Fibroblast of the aortic adventitia (primary cell): ENCODE results near the gene SLC6A3. TPM values are rescaled to one million over a fixed set of nuclear protein-coding genes. Genes with fewer than 3 reads are reported as not detected.

Source experiments
- DNase-seq: peaks from one replicate; pipeline ENCODE4 v3.0.0-alpha.2; 2010; ENCODE audit warnings: low read depth
- H3K4me3 ChIP-seq: 2 replicates; pipeline ENCODE4 v1.5.1; 2011; ENCODE audit warnings: low read depth, mild to moderate bottlenecking, control low read depth, low read length, moderate library complexity
- total RNA-seq: library from RNA; depleted of rRNA; stranded (reverse); fragments of >200 nt; gene quantifications from 2 replicates; pipeline ENCODE4 v1.2.3, GENCODE V29; 2012; ENCODE audit warnings: low replicate concordance
- TF ChIP-seq, protein P1 (sequence below): IDR thresholded peaks from 2 replicates; pipeline ENCODE4 v1.5.1; 2011; ENCODE audit warnings: mild to moderate bottlenecking, low read length, control low read depth, inconsistent platforms; ENCODE audit not compliant: insufficient read depth

SLC6A3 gene
- total RNA-seq, 1 donor: not detected

- TF ChIP-seq, protein P1, sequence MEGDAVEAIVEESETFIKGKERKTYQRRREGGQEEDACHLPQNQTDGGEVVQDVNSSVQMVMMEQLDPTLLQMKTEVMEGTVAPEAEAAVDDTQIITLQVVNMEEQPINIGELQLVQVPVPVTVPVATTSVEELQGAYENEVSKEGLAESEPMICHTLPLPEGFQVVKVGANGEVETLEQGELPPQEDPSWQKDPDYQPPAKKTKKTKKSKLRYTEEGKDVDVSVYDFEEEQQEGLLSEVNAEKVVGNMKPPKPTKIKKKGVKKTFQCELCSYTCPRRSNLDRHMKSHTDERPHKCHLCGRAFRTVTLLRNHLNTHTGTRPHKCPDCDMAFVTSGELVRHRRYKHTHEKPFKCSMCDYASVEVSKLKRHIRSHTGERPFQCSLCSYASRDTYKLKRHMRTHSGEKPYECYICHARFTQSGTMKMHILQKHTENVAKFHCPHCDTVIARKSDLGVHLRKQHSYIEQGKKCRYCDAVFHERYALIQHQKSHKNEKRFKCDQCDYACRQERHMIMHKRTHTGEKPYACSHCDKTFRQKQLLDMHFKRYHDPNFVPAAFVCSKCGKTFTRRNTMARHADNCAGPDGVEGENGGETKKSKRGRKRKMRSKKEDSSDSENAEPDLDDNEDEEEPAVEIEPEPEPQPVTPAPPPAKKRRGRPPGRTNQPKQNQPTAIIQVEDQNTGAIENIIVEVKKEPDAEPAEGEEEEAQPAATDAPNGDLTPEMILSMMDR: no peak
- DNase-seq: no peak
- no peak overlapping the region for H3K4me3 ChIP-seq
These were observed 23.6 kb upstream of the SLC6A3 start for GRCh38 chr5:1468629-1469527.

- H3K4me3 ChIP-seq: no peak overlapping the region
- DNase-seq: peak; percentile 7
- TF ChIP-seq, protein P1: peak; percentile 54
These were observed 23.0 kb upstream of the SLC6A3 start for GRCh38 chr5:1468247-1468612.

DNA sequence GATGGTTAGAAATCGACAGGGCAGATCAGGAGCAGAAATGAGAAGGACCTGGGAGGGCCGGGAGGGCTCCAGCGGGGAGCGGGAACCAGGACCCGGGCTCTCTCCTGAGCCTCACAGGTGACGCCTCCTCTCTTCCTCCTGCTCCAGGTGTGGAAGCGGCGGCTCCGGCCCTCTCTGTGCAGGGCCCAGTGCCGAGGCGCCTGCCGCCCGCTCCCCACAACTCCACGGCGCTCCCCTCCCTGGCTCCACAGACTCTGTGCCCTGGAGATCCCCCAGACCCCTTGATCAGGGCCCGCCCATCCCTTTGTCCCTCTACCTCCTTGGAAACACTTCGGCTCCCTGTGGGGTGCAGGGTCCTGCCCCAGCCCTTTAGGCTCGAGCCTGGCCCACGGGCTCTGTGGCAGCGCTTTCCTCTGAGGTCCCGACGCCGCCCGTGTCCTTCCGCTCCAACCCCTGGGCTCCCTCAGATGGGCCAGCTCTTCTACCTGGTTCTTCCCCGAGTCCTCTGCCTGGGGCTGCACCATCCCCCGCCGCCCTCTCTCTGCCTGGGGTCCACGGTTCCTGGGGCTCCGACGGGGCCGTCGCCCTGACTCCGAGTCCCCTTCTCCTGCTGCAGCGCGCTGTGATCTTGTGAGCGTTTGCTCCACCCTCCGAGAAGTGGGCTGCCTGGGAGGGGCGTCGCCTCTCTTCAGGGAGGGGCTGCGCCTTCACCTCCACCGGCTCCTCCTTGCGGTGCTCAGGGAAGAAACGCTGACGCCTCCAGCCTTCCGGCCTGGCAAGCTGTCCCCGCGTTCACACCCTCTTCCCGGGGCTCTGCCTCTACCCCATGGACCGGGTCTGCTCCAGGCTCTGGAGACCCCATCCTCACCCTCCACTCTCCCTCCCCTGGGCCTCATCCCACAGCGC, 22.4 kb upstream of the SLC6A3 start:
- TF ChIP-seq, protein P1: no peak
- no peak overlapping the region for H3K4me3 ChIP-seq

DNA sequence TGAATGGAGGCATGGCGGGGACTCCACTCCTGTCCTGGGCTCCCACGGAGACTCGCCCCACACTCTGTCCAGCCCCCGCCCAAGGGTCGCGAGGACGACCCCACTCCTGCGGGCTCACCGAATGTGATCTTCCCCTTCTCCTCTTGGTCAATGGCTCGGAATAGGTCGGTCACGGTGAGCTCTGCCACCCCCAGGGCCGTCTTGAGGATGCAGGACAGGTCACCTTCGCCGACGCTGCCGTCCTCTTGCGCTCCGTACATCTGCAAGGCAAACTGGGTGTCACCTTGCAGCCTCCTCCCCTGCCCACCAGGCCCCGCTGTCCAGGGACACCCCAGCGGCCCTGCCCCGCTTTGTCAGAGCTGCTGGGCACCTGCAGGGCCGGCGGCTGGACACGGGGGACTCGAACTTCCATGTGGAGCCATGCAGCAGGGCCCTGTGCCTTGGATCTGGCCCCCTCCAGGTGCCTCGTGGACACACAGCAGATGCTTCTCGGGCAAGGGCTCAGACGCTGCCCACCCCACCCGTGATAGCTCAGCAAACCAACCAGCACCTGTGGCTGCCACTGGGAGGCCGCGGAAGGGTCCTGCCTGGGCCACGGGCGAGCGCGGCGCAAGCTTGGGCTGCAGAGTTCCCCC, 21.5 kb upstream of the SLC6A3 start:
- no peak overlapping the region for H3K4me3 ChIP-seq
- TF ChIP-seq, protein P1: no peak
- no peak for DNase-seq

More for the DNA sequence above, 22.4 kb upstream of the SLC6A3 start:
- DNase-seq: no peak

DNA sequence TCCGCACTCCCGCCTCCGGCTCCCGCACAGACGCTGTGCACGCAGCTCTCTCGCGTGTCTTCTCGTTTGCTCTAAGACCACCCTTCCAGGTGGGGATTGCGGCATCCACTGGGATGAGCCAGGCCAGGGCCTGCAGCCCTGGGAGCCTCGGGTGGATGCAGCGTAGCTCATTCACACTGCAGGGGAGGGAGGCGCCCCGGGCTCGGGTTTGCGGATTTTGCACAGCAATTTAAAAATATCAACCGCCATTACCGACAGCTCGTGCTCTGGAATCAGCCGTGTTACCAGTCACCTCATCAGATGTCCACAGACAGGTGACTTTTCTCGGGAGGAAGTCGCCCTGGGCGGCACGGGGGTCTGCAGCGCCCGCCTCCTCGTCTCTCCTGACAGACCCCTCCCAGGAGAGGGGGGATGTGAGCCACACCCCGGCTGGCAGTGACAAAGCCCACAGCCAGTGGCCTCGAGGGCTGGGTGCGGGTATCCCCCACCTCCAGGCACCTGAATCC, 20.8 kb upstream of the SLC6A3 start:
- TF ChIP-seq, protein P1: no peak
- no peak overlapping the region for H3K4me3 ChIP-seq
- no peak for DNase-seq

GRCh38 chr5:1465117-1465516, 19.9 kb upstream of the SLC6A3 start:
- TF ChIP-seq, protein P1: no peak
- no peak for DNase-seq

More at GRCh38 chr5:1465117-1465516, 19.9 kb upstream of the SLC6A3 start:
- no peak overlapping the region for H3K4me3 ChIP-seq
